NCI-H345 (cell line): Measurements from ENCODE around the gene BIK.

Experiments used
- DNase-seq: peaks from one replicate; lab custom pipeline; 2025; lab: John Stamatoyannopoulos, UW

The BIK gene

GRCh38 chr22:43162412-43163150 lies 52.0 kb downstream of the BIK start:
- DNase-seq = no peak

- no peak for DNase-seq
These were observed 52.8 kb downstream of the BIK start for GRCh38 chr22:43163241-43163795.

- no peak for DNase-seq
These were observed 54.1 kb downstream of the BIK start for GRCh38 chr22:43164636-43165035.

GRCh38 chr22:43166132-43166930 lies 55.8 kb downstream of the BIK start:
- no peak for DNase-seq

- no peak for DNase-seq
These were observed 56.5 kb downstream of the BIK start for GRCh38 chr22:43167001-43167589.

- no peak for DNase-seq
These were observed 58.1 kb downstream of the BIK start for GRCh38 chr22:43168471-43169309.

- no peak for DNase-seq
These were observed 59.0 kb downstream of the BIK start for GRCh38 chr22:43169310-43170130.

- DNase-seq = no peak
These were observed 59.6 kb downstream of the BIK start for GRCh38 chr22:43170131-43170480.

- DNase-seq = no peak
These were observed 60.5 kb downstream of the BIK start for GRCh38 chr22:43171019-43171491.

GRCh38 chr22:43171607-43172006 lies 61.1 kb downstream of the BIK start:
- no peak for DNase-seq

- no peak for DNase-seq
These were observed 61.6 kb downstream of the BIK start for GRCh38 chr22:43172191-43172590.

GRCh38 chr22:43173566-43173965 lies 63.0 kb downstream of the BIK start:
- DNase-seq = no peak

- DNase-seq = no peak
These were observed 63.6 kb downstream of the BIK start for GRCh38 chr22:43173976-43174720.

- DNase-seq = peak; percentile 70
These were observed 64.5 kb downstream of the BIK start for GRCh38 chr22:43174941-43175531.

- DNase-seq = no peak
These were observed 65.5 kb downstream of the BIK start for GRCh38 chr22:43176090-43176489.

- peak; percentile 43 for DNase-seq
These were observed 66.9 kb downstream of the BIK start for GRCh38 chr22:43177479-43177878.
